Endothelial cell of umbilical vein (primary cell): ENCODE data around the gene JPT2. TPM values are rescaled to one million over a fixed set of nuclear protein-coding genes. Genes with fewer than 3 reads are reported as not detected.

Experiments
- BruUV-seq: library from RNA; stranded (reverse); fragments of 400-500 nt; replicated peaks from 2 replicates; lab custom pipeline; 2021; lab: Mats Ljungman, UMichigan
- CTCF ChIA-PET: fragments of 300-600, 350-600 bp; sonication (Branson Sonifier 250); formaldehyde crosslinking; loops from one replicate; lab custom pipeline; 2021; ENCODE audit warnings: antibody characterized with exemption, inconsistent platforms; lab: Charles Lee
- POLR2A ChIA-PET: fragments of 300-600, 350-600 bp; sonication (Branson Sonifier 250); formaldehyde crosslinking; loops from one replicate; lab custom pipeline; 2021; ENCODE audit warnings: antibody characterized with exemption, inconsistent platforms; lab: Charles Lee
- DNase-seq: peaks from one replicate; pipeline ENCODE4 v3.0.0-alpha.2; 2011; ENCODE audit warnings: low read depth, low spot score
- FAIRE-seq: peaks from 2 replicates; lab custom pipeline; 2011; peaks lifted over from hg19 to GRCh38; lab: Jason Lieb, UNC
- H2AFZ ChIP-seq: 2 replicates; pipeline ENCODE4 v1.6.0; 2012; ENCODE audit warnings: low read depth, low read length, control low read depth, inconsistent platforms
- H3K27ac ChIP-seq: 2 replicates; pipeline ENCODE4 v1.5.1; 2011; ENCODE audit warnings: low read depth, mild to moderate bottlenecking, control low read depth, low read length, moderate library complexity; ENCODE audit not compliant: insufficient read depth
- H3K27me3 ChIP-seq, 2 experiments: 2 replicates each; pipeline versions ENCODE4 v1.6.0 to v1.6.1; 2011; ENCODE audit warnings: low read length in 2 of 2, mixed read lengths in 1 of 2; ENCODE audit not compliant: control insufficient read depth in 2 of 2, insufficient read depth in 2 of 2
- H3K36me3 ChIP-seq, 2 experiments: 2 replicates in 1 of 2; 3 replicates in 1 of 2; pipeline ENCODE4 v1.5.1; 2011; ENCODE audit warnings: low read length in 2 of 2, mild to moderate bottlenecking in 1 of 2, moderate library complexity in 1 of 2; ENCODE audit not compliant: control insufficient read depth in 2 of 2, insufficient read depth in 2 of 2; ENCODE audit errors: extremely low read depth in 1 of 2
- H3K4me1 ChIP-seq: 3 replicates; pipeline ENCODE4 v1.5.1; 2011; ENCODE audit warnings: mild to moderate bottlenecking, low read length; ENCODE audit not compliant: control insufficient read depth, insufficient read depth; ENCODE audit errors: extremely low read depth
- H3K4me2 ChIP-seq: 2 replicates; pipeline ENCODE4 v1.6.1; 2011; ENCODE audit warnings: low read length, control low read depth, mixed read lengths; ENCODE audit not compliant: insufficient read depth
- H3K4me3 ChIP-seq, 3 experiments: fragments of 200-600 bp in 1 of 3; sonication (generic), shearing (Covaris generic) in 1 of 3; replicated peaks in 1 of 3; 2 replicates each; pipeline ENCODE4 v1.5.1; 2011 to 2016; ENCODE audit warnings: control low read depth in 3 of 3, low read length in 3 of 3, mild to moderate bottlenecking in 2 of 3, inconsistent platforms in 1 of 3, low read depth in 1 of 3, moderate library complexity in 1 of 3; ENCODE audit not compliant: insufficient read depth in 1 of 3
- H3K79me2 ChIP-seq: 2 replicates; pipeline ENCODE4 v1.6.0; 2012; ENCODE audit warnings: low read length, inconsistent platforms; ENCODE audit not compliant: control insufficient read depth, insufficient read depth
- H3K9ac ChIP-seq: replicated peaks from 2 replicates; pipeline ENCODE3; 2011; ENCODE audit warnings: low read length, control low read depth; ENCODE audit not compliant: insufficient read depth; ENCODE audit errors: extremely low read depth
- H3K9me1 ChIP-seq: replicated peaks from 3 replicates; pipeline ENCODE4 v1.6.0; 2011; ENCODE audit warnings: mild to moderate bottlenecking, low read length; ENCODE audit not compliant: control insufficient read depth, insufficient read depth; ENCODE audit errors: extremely low read depth
- H3K9me3 ChIP-seq: replicated peaks from 2 replicates; pipeline ENCODE4 v1.5.1; 2012; ENCODE audit warnings: low read length, inconsistent platforms; ENCODE audit not compliant: control insufficient read depth, insufficient read depth
- H4K20me1 ChIP-seq: replicated peaks from 2 replicates; pipeline ENCODE3; 2011; ENCODE audit warnings: mild to moderate bottlenecking, low read length; ENCODE audit not compliant: control insufficient read depth, insufficient read depth; ENCODE audit errors: extremely low read depth
- CTCF ChIP-seq, 2 donors: IDR thresholded peaks; 1 replicate in 1 of 2; 2 replicates in 1 of 2; pipeline ENCODE4 v1.5.1; 2011; ENCODE audit warnings: low read length in 2 of 2, mild to moderate bottlenecking in 2 of 2, moderate library complexity in 2 of 2, control low read depth in 1 of 2, inconsistent platforms in 1 of 2, low read depth in 1 of 2; ENCODE audit not compliant: insufficient read depth in 1 of 2; ENCODE audit errors: extremely low read depth in 1 of 2
- EZH2 ChIP-seq: IDR thresholded peaks from 2 replicates; pipeline ENCODE4 v1.6.1; 2012; ENCODE audit warnings: borderline replicate concordance, low read depth, mild to moderate bottlenecking, moderate library complexity, low read length, inconsistent platforms; ENCODE audit not compliant: severe bottlenecking
- FOS ChIP-seq: IDR thresholded peaks from 2 replicates; pipeline ENCODE4 v1.6.1; 2011; ENCODE audit warnings: mild to moderate bottlenecking, low read length, moderate library complexity, borderline replicate concordance; ENCODE audit not compliant: insufficient read depth
- GATA2 ChIP-seq: IDR thresholded peaks from 2 replicates; pipeline ENCODE4 v1.7.0; 2011; ENCODE audit warnings: low read depth, mild to moderate bottlenecking, moderate library complexity, mixed read lengths, low read length; ENCODE audit not compliant: insufficient read length, insufficient read depth
- JUN ChIP-seq: IDR thresholded peaks from 2 replicates; pipeline ENCODE4 v1.6.1; 2011; ENCODE audit warnings: borderline replicate concordance, low read depth; ENCODE audit not compliant: insufficient read length, insufficient read depth
- MAX ChIP-seq: IDR thresholded peaks from 2 replicates; pipeline ENCODE4 v1.6.1; 2011; ENCODE audit not compliant: insufficient read depth, insufficient read length
- MYC ChIP-seq: IDR thresholded peaks from one replicate; pipeline ENCODE4 v1.6.1; 2011; ENCODE audit warnings: mild to moderate bottlenecking, low read depth, low read length
- POLR2A ChIP-seq: IDR thresholded peaks from 2 replicates; pipeline ENCODE4 v1.6.1; 2012; ENCODE audit warnings: low read depth, mild to moderate bottlenecking, control low read depth, low read length
- POLR2AphosphoS5 ChIP-seq: IDR thresholded peaks from 2 replicates; pipeline ENCODE4 v1.6.1; 2012; ENCODE audit warnings: low read depth, mild to moderate bottlenecking, control low read depth, low read length, moderate library complexity; ENCODE audit not compliant: insufficient read depth
- dilution Hi-C: fragments of 300-500 bp; cut with MboI; formaldehyde crosslinking; loops from one replicate; pipeline ENCODE4 v1.15.0; 2019; ENCODE audit warnings: low sequenced_read_pairs; ENCODE audit not compliant: extremely low pct_ligation_motif_present
- intact Hi-C: fragments of 100-400 bp; cut with micrococcal nuclease; formaldehyde crosslinking; loops from one replicate; pipeline ENCODE4 v1.10.0; 2022
- polyA plus RNA-seq, 4 experiments: library from polyadenylated mRNA; depleted of rRNA in 3 of 4; stranded (reverse) in 3 of 4; unstranded in 1 of 4; fragments of >200 nt; gene quantifications; 2 replicates each; pipeline versions ENCODE4 v1.2.1 to v1.2.3, GENCODE V29; 2011 to 2012; ENCODE audit warnings: missing spikeins in 1 of 4
- total RNA-seq: library from RNA; stranded (reverse); gene quantifications from 2 replicates; pipeline ENCODE4 v1.2.3, GENCODE V29; 2021

The JPT2 gene
- total and polyA plus RNA-seq, 2 donors (not counting 3 experiments of a cell fraction or from before 2014, with no cell fraction given) = 35.8 to 93.3 TPM

GRCh38 chr16:1655909-1656807, 21.9 kb upstream of the JPT2 start:
- no peak overlapping the region for H3K9ac ChIP-seq
- BruUV-seq = no TSS peak
- dilution Hi-C loops = no loop called here

More at GRCh38 chr16:1655909-1656807, 21.9 kb upstream of the JPT2 start:
- Histone ChIP-seq H3K36me3 (peaks cover 14 to 55% of the 10 kb centered on the region in 2 experiments), H2AFZ (no peak overlapping the region), H3K27me3 (no peaks in the 10 kb centered on the region), H3K79me2 (no peaks in the 10 kb centered on the region), H4K20me1 (no peaks in the 10 kb centered on the region), H3K4me1 (peaks cover 8% of the 10 kb centered on the region), H3K4me2 (no peak overlapping the region), H3K27ac (no peak overlapping the region), H3K9me3 (no peaks in the 10 kb centered on the region), H3K4me3 (no peak overlapping the region), H3K9me1 (no peaks in the 10 kb centered on the region)
- no peak for TF ChIP-seq GATA2
- no peak for TF ChIP-seq JUN
- TF ChIP-seq MYC = no peak
- no peak for TF ChIP-seq EZH2
- TF ChIP-seq FOS = no peak
- TF ChIP-seq MAX = no peak
- no peak for TF ChIP-seq POLR2AphosphoS5
- TF ChIP-seq POLR2A = no peak
- TF ChIP-seq CTCF (IDR thresholded peaks at IDR 0.05; ENCODE audit: extremely low read depth in 1 of 2, insufficient read depth in 1 of 2, low read depth in 1 of 2, low read length in 2 of 2) = no peak
- DNase-seq = no peak
- intact Hi-C loops = no loop called here
- ChIA-PET POLR2A (no interaction called here), CTCF (no interaction called here)
- FAIRE-seq = no peak
